ENCODE results near the gene SUPV3L1. TPM values are rescaled to one million over a fixed set of nuclear protein-coding genes. Genes with fewer than 3 reads are reported as not detected.
A peak's percentile ranks its signal among the peaks of the same experiment; 100 is the strongest.

Gene SUPV3L1
- total and polyA plus RNA-seq, 7 donors: 20.8 to 36.2 (median 26.3) TPM

DNA sequence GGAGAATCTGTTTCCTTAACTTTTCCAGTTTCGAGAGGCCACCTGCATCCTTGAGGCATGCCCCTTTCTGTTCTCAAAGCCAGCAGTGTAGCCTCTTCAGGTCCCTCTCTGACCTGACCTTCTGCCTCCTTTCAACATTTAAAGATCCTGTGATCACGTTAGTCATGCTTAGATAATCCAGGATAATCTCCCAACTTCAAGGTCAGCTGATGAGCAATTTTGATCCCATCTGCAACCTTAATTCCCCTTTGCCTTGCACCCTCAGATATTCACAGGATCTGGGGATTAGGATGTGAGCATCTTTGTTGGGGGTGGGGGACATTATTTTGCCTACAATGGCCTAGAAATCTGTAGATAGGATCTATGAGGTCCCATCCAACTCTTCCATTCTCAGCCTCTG, 48.1 kb downstream of the SUPV3L1 start:
- TF ChIP-seq, protein P1, sequence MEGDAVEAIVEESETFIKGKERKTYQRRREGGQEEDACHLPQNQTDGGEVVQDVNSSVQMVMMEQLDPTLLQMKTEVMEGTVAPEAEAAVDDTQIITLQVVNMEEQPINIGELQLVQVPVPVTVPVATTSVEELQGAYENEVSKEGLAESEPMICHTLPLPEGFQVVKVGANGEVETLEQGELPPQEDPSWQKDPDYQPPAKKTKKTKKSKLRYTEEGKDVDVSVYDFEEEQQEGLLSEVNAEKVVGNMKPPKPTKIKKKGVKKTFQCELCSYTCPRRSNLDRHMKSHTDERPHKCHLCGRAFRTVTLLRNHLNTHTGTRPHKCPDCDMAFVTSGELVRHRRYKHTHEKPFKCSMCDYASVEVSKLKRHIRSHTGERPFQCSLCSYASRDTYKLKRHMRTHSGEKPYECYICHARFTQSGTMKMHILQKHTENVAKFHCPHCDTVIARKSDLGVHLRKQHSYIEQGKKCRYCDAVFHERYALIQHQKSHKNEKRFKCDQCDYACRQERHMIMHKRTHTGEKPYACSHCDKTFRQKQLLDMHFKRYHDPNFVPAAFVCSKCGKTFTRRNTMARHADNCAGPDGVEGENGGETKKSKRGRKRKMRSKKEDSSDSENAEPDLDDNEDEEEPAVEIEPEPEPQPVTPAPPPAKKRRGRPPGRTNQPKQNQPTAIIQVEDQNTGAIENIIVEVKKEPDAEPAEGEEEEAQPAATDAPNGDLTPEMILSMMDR (IDR thresholded peaks at IDR 0.05): no peak
- TF ChIP-seq EP300 (IDR thresholded peaks at IDR 0.05): no peak
- no peak for TF ChIP-seq POLR2A (IDR thresholded peaks at IDR 0.05)
- no peak for TF ChIP-seq POLR2AphosphoS5 (IDR thresholded peaks at IDR 0.05)
- Histone ChIP-seq H3K27ac (no peak overlapping the region), H3K4me1 (no peaks in the 10 kb centered on the region), H3K36me3 (no peaks in the 10 kb centered on the region), H3K9me3 (no peaks in the 10 kb centered on the region), H3K4me3 (no peak overlapping the region), H3K27me3 (no peaks in the 10 kb centered on the region)
- no peak for DNase-seq
- WGBS, 2 donors: 80 to 90% methylated on average over 2 of the region's 2 CpGs
- intact Hi-C loops (cut with DNase I): no loop called here

DNA sequence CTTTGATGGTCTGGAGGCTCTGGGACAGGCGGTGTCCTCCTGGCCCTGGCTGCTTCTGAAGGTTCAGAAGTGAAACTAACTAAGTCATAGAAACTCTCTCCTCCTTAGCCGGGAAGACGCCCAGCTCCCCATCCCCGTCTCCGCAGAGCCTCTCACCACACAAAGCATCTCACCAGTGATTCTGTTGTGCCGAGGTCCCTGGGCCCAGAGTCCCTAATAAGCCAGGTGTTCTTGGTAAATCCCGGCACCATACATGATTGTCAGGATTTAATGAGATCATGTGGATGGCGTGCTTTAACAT, 49.5 kb downstream of the SUPV3L1 start:
- no peak for DNase-seq
- intact Hi-C loops (cut with DNase I): no loop called here
- TF ChIP-seq, protein P1 (IDR thresholded peaks at IDR 0.05): no peak
- TF ChIP-seq POLR2AphosphoS5 (IDR thresholded peaks at IDR 0.05) (no peak), POLR2A (IDR thresholded peaks at IDR 0.05) (no peak), EP300 (IDR thresholded peaks at IDR 0.05) (no peak)
- H3K36me3 ChIP-seq: no peaks in the 10 kb centered on the region
- H3K27me3 ChIP-seq: no peaks in the 10 kb centered on the region
- no peaks in the 10 kb centered on the region for H3K4me1 ChIP-seq
- WGBS, 2 donors: 40 to 52% methylated on average over 8 of the region's 8 CpGs
- no peaks in the 10 kb centered on the region for H3K9me3 ChIP-seq
- peak overlapping the region in 1 of 4 donors; percentile 1 for H3K4me3 ChIP-seq
- H3K27ac ChIP-seq: no peak overlapping the region

- Histone ChIP-seq H3K27ac (no peak overlapping the region), H3K36me3 (no peaks in the 10 kb centered on the region), H3K9me3 (no peaks in the 10 kb centered on the region), H3K27me3 (no peaks in the 10 kb centered on the region), H3K4me1 (no peaks in the 10 kb centered on the region), H3K4me3 (no peak overlapping the region)
- 78 to 80% methylated on average over 5 of the region's 5 CpGs for WGBS, 2 donors
- TF ChIP-seq, protein P1 (IDR thresholded peaks at IDR 0.05): no peak
- intact Hi-C loops (cut with DNase I): no loop called here
- no peak for DNase-seq
These were observed 50.1 kb downstream of the SUPV3L1 start for GRCh38 chr10:69230128-69230527.

GRCh38 chr10:69232252-69232651, 52.2 kb downstream of the SUPV3L1 start:
- WGBS, 2 donors: 73 to 90% methylated on average over 9 of the region's 9 CpGs
- intact Hi-C loops (cut with DNase I): no loop called here
- H3K4me3 ChIP-seq: no peak overlapping the region

More at GRCh38 chr10:69232252-69232651, 52.2 kb downstream of the SUPV3L1 start:
- H3K36me3 ChIP-seq: no peaks in the 10 kb centered on the region
- no peak for DNase-seq
- no peaks in the 10 kb centered on the region for H3K27me3 ChIP-seq
- H3K27ac ChIP-seq: no peak overlapping the region
- no peaks in the 10 kb centered on the region for H3K4me1 ChIP-seq
- H3K9me3 ChIP-seq: no peaks in the 10 kb centered on the region
- no peak for TF ChIP-seq POLR2AphosphoS5 (IDR thresholded peaks at IDR 0.05)
- TF ChIP-seq EP300 (IDR thresholded peaks at IDR 0.05): no peak
- TF ChIP-seq, protein P1 (IDR thresholded peaks at IDR 0.05): no peak
- TF ChIP-seq POLR2A (IDR thresholded peaks at IDR 0.05): no peak

Measured in sigmoid colon (tissue), 7 donors.